PC-3 (cell line): Measurements from ENCODE around the gene PXN. TPM values are rescaled to one million over a fixed set of nuclear protein-coding genes. Genes with fewer than 3 reads are reported as not detected.

Experiments used
- ATAC-seq: fragments of 200-7000 bp; cut with Tn5 transposase; 2 replicates; pipeline ENCODE4 v1.9.1; 2020; ENCODE audit warnings: mild to moderate bottlenecking, moderate library complexity
- BruUV-seq: library from RNA; stranded (reverse); fragments of 400-500 nt; replicated peaks from 2 replicates; lab custom pipeline; 2021; lab: Mats Ljungman, UMichigan
- CTCF ChIA-PET: fragments of 300-600 bp; sonication (Branson Sonifier 250); formaldehyde crosslinking; loops from one replicate; lab custom pipeline; 2022; ENCODE audit warnings: antibody characterized with exemption; lab: Charles Lee
- POLR2A ChIA-PET: fragments of 300-600 bp; sonication (Branson Sonifier 250); formaldehyde crosslinking; loops from one replicate; lab custom pipeline; 2022; ENCODE audit warnings: antibody characterized with exemption; ENCODE audit not compliant: unreplicated experiment; lab: Charles Lee
- DNase-seq: peaks from one replicate; pipeline ENCODE4 v3.0.0-alpha.2; 2015
- H2AFZ ChIP-seq: fragments of 300-600 bp; sonication (generic); 2 replicates; pipeline ENCODE4 v1.6.0; 2016; ENCODE audit warnings: antibody characterized with exemption, low read length
- H3F3A ChIP-seq: fragments of 300-600 bp; sonication (generic); one replicate; pipeline ENCODE4 v1.6.0; 2017; ENCODE audit warnings: antibody characterized with exemption, low read length, control low read depth, mild to moderate bottlenecking; ENCODE audit not compliant: unreplicated experiment
- H3K27ac ChIP-seq: fragments of 300-600 bp; sonication (generic); 2 replicates; pipeline ENCODE4 v1.5.1; 2016; ENCODE audit warnings: mild to moderate bottlenecking, low read length
- H3K27me3 ChIP-seq: fragments of 300-600 bp; sonication (generic); 2 replicates; pipeline ENCODE4 v1.6.1; 2016; ENCODE audit warnings: low read length, mixed read lengths
- H3K36me3 ChIP-seq: fragments of 300-600 bp; sonication (generic); 2 replicates; pipeline ENCODE4 v1.6.1; 2016; ENCODE audit warnings: low read depth, mixed run types, low read length, mixed read lengths
- H3K4me1 ChIP-seq: fragments of 300-600 bp; sonication (generic); 2 replicates; pipeline ENCODE4 v1.5.1; 2016; ENCODE audit warnings: low read length; ENCODE audit not compliant: insufficient read depth
- H3K4me2 ChIP-seq: fragments of 300-600 bp; sonication (generic); 2 replicates; pipeline ENCODE4 v1.6.0; 2016; ENCODE audit warnings: low read length
- H3K4me3 ChIP-seq: fragments of 300-600 bp; sonication (generic); 2 replicates; pipeline ENCODE4 v1.5.1; 2016; ENCODE audit warnings: mild to moderate bottlenecking, low read length, mixed read lengths
- H3K79me2 ChIP-seq: fragments of 300-600 bp; sonication (generic); 2 replicates; pipeline ENCODE4 v1.6.1; 2017; ENCODE audit warnings: low read length, mixed read lengths
- H3K9ac ChIP-seq: fragments of 300-600 bp; sonication (generic); 2 replicates; pipeline ENCODE4 v1.6.0; 2016; ENCODE audit warnings: mild to moderate bottlenecking, low read length
- H3K9me2 ChIP-seq: fragments of 300-600 bp; sonication (generic); replicated peaks from 2 replicates; pipeline ENCODE4 v1.6.1; 2016; ENCODE audit warnings: mixed run types, low read length, mixed read lengths
- H3K9me3 ChIP-seq: fragments of 300-600 bp; sonication (generic); 2 replicates; pipeline ENCODE4 v1.6.1; 2016; ENCODE audit warnings: low read length, mixed read lengths
- H4K20me1 ChIP-seq: fragments of 300-600 bp; sonication (generic); 2 replicates; pipeline ENCODE4 v1.6.1; 2016; ENCODE audit warnings: low read length, mixed read lengths
- CTCF ChIP-seq: fragments of 300-600 bp; sonication (generic); conservative IDR thresholded peaks from 2 replicates; pipeline ENCODE4 v1.5.1; 2017; ENCODE audit warnings: antibody characterized with exemption, low read depth, mild to moderate bottlenecking, low read length
- EZH2 ChIP-seq: fragments of 300-600 bp; sonication (generic); IDR thresholded peaks from one replicate; pipeline ENCODE4 v1.6.1; 2017; ENCODE audit warnings: antibody characterized with exemption, mild to moderate bottlenecking, low read length; ENCODE audit not compliant: unreplicated experiment
- EZH2phosphoT487 ChIP-seq: fragments of 300-600 bp; sonication (generic); IDR thresholded peaks from 2 replicates; pipeline ENCODE4 v1.6.1; 2018; ENCODE audit warnings: mild to moderate bottlenecking, antibody characterized with exemption, low read length, borderline replicate concordance
- intact Hi-C: fragments of 100-400 bp; cut with micrococcal nuclease; formaldehyde crosslinking; loops from 2 replicates; pipeline ENCODE4 v1.9.0; 2023
- total RNA-seq: library from RNA; depleted of rRNA; stranded (reverse); fragments of >200 nt; gene quantifications from 2 replicates; pipeline ENCODE4 v1.2.3, GENCODE V29; 2014

Gene PXN
- total RNA-seq, 1 experiment from 2014 or later = 313 TPM

GRCh38 chr12:120212301-120212700, 53.2 kb downstream of the PXN start:
- Histone ChIP-seq H2AFZ (no peak overlapping the region), H3F3A (peaks cover 12% of the 10 kb centered on the region), H3K27me3 (no peaks in the 10 kb centered on the region), H3K4me1 (no peaks in the 10 kb centered on the region), H3K9me2 (no peaks in the 10 kb centered on the region), H3K27ac (no peak overlapping the region), H3K79me2 (no peaks in the 10 kb centered on the region), H3K36me3 (peaks cover 66% of the 10 kb centered on the region), H3K9ac (no peak overlapping the region), H3K9me3 (no peaks in the 10 kb centered on the region), H3K4me2 (no peak overlapping the region), H4K20me1 (peaks cover 6% of the 10 kb centered on the region), H3K4me3 (no peak overlapping the region)
- DNase-seq (no peak), ATAC-seq (no peak)
- no TSS peak for BruUV-seq
- intact Hi-C loops = no loop called here
- ChIA-PET CTCF (no interaction called here), POLR2A (no interaction called here)
- TF ChIP-seq CTCF = no peak
- no peak for TF ChIP-seq EZH2
- TF ChIP-seq EZH2phosphoT487 = no peak

- peaks cover 12% of the 10 kb centered on the region for H3F3A ChIP-seq
- H2AFZ ChIP-seq = no peak overlapping the region
- H3K9me2 ChIP-seq = no peaks in the 10 kb centered on the region
- H3K27me3 ChIP-seq = no peaks in the 10 kb centered on the region
- DNase-seq (no peak), ATAC-seq (no peak)
- H3K36me3 ChIP-seq = peaks cover 62% of the 10 kb centered on the region
- H3K79me2 ChIP-seq = no peaks in the 10 kb centered on the region
- no TSS peak for BruUV-seq
- intact Hi-C loops = no loop called here
- ChIA-PET CTCF (no interaction called here), POLR2A (no interaction called here)
- H3K4me2 ChIP-seq = no peak overlapping the region
- H3K27ac ChIP-seq = no peak overlapping the region
- TF ChIP-seq EZH2 = no peak
- TF ChIP-seq EZH2phosphoT487 = no peak
- no peak for TF ChIP-seq CTCF
- H3K4me3 ChIP-seq = no peak overlapping the region
- H3K4me1 ChIP-seq = no peaks in the 10 kb centered on the region
- no peaks in the 10 kb centered on the region for H3K9me3 ChIP-seq
- no peak overlapping the region for H3K9ac ChIP-seq
- H4K20me1 ChIP-seq = peaks cover 6% of the 10 kb centered on the region
Observed at GRCh38 chr12:120211904-120212283, 53.6 kb downstream of the PXN start.

- Histone ChIP-seq H2AFZ (no peak overlapping the region), H3K4me1 (no peaks in the 10 kb centered on the region), H3K79me2 (no peaks in the 10 kb centered on the region), H3F3A (peaks cover 12% of the 10 kb centered on the region), H3K36me3 (peaks cover 57% of the 10 kb centered on the region), H3K27me3 (no peaks in the 10 kb centered on the region), H3K9ac (no peak overlapping the region), H3K4me2 (no peak overlapping the region), H3K9me3 (no peaks in the 10 kb centered on the region), H3K9me2 (no peaks in the 10 kb centered on the region), H3K4me3 (no peak overlapping the region), H3K27ac (no peak overlapping the region), H4K20me1 (peaks cover 6% of the 10 kb centered on the region)
- ChIA-PET CTCF (no interaction called here), POLR2A (no interaction called here)
- no TSS peak for BruUV-seq
- ATAC-seq (no peak), DNase-seq (no peak)
- TF ChIP-seq EZH2phosphoT487 (no peak), EZH2 (no peak), CTCF (no peak)
- intact Hi-C loops = no loop called here
Observed at GRCh38 chr12:120211243-120211903, 54.2 kb downstream of the PXN start.
